Ascending aorta (tissue), 2 donors: Measurements from ENCODE around the gene ENO3. TPM values are rescaled to one million over a fixed set of nuclear protein-coding genes. Genes with fewer than 3 reads are reported as not detected.

Experiments used
- DNase-seq, 2 donors: peaks; one replicate each; pipeline ENCODE4 v3.0.0-alpha.2; 2019; ENCODE audit warnings: low spot score in 2 of 2
- H3K27ac ChIP-seq, 2 donors: fragments of 200-600 bp; sonication (generic); one replicate each; pipeline ENCODE4 v1.5.1; 2016 to 2017; ENCODE audit warnings: mild to moderate bottlenecking in 1 of 2
- H3K27me3 ChIP-seq: fragments of 200-600 bp; sonication (generic); one replicate; pipeline ENCODE4 v1.5.1; 2017
- H3K36me3 ChIP-seq, 2 donors: fragments of 200-600 bp; sonication (generic); one replicate each; pipeline ENCODE4 v1.5.1; 2016
- H3K4me1 ChIP-seq, 2 donors: fragments of 200-600 bp; sonication (generic); one replicate each; pipeline ENCODE4 v1.5.1; 2016 to 2017; ENCODE audit warnings: mild to moderate bottlenecking in 1 of 2
- H3K4me3 ChIP-seq, 2 donors: fragments of 200-600 bp; sonication (generic); one replicate each; pipeline ENCODE4 v1.5.1; 2016 to 2017; ENCODE audit warnings: mild to moderate bottlenecking in 1 of 2
- H3K9me3 ChIP-seq, 2 donors: fragments of 200-600 bp; sonication (generic); one replicate each; pipeline ENCODE4 v1.5.1; 2016
- intact Hi-C: fragments of 100-400 bp; cut with DNase I; formaldehyde crosslinking; loops from one replicate; pipeline ENCODE4 v1.15.1; 2023
- total RNA-seq: library from RNA; depleted of rRNA; stranded (reverse); fragments of >200 nt; gene quantifications from one replicate; pipeline ENCODE4 v1.1.0, GENCODE V29; 2016
- TF ChIP-seq, protein P1 (sequence below), 3 experiments: fragments of 200-600 bp in 2 of 3; fragments of 450-650 bp in 1 of 3; sonication (generic) in 2 of 3; IDR thresholded peaks; one replicate each; pipeline ENCODE4 v1.5.1; 2016 to 2019; ENCODE audit warnings: antibody characterized with exemption in 3 of 3, mild to moderate bottlenecking in 1 of 3, moderate library complexity in 1 of 3

ENO3 gene
- total RNA-seq, 1 donor from 2014 or later = not detected

DNA sequence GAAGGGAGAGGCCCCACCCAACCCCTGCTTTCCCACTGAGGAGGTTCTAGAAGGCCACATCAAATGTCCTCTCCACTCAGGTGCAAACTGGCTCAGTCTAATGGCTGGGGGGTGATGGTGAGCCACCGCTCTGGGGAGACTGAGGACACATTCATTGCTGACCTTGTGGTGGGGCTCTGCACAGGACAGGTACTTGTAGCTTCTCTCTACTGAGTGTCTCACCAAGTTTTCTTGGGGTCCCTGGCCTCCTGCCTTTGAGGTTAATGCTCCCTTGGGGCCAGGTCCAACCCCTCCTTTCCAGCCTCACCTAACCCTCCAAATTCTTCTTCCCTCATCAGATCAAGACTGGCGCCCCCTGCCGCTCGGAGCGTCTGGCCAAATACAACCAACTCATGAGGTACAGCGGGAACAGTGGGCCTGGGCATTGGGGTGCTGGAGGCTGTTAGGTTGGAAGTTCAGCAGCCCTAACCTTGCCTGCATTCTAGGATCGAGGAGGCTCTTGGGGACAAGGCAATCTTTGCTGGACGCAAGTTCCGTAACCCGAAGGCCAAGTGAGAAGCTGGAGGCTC, 5.7 kb downstream of the ENO3 start:
- TF ChIP-seq, protein P1, sequence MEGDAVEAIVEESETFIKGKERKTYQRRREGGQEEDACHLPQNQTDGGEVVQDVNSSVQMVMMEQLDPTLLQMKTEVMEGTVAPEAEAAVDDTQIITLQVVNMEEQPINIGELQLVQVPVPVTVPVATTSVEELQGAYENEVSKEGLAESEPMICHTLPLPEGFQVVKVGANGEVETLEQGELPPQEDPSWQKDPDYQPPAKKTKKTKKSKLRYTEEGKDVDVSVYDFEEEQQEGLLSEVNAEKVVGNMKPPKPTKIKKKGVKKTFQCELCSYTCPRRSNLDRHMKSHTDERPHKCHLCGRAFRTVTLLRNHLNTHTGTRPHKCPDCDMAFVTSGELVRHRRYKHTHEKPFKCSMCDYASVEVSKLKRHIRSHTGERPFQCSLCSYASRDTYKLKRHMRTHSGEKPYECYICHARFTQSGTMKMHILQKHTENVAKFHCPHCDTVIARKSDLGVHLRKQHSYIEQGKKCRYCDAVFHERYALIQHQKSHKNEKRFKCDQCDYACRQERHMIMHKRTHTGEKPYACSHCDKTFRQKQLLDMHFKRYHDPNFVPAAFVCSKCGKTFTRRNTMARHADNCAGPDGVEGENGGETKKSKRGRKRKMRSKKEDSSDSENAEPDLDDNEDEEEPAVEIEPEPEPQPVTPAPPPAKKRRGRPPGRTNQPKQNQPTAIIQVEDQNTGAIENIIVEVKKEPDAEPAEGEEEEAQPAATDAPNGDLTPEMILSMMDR (IDR thresholded peaks at IDR 0.05) = no peak
- no peak overlapping the region for H3K27ac ChIP-seq
- H3K27me3 ChIP-seq = no peaks in the 10 kb centered on the region
- H3K4me1 ChIP-seq = peaks cover 2 to 17% of the 10 kb centered on the region in 2 donors
- H3K36me3 ChIP-seq = peaks cover 23 to 34% of the 10 kb centered on the region in 2 donors
- no peak for DNase-seq
- intact Hi-C loops = no loop called here
- no peaks in the 10 kb centered on the region for H3K9me3 ChIP-seq
- no peak overlapping the region for H3K4me3 ChIP-seq

DNA sequence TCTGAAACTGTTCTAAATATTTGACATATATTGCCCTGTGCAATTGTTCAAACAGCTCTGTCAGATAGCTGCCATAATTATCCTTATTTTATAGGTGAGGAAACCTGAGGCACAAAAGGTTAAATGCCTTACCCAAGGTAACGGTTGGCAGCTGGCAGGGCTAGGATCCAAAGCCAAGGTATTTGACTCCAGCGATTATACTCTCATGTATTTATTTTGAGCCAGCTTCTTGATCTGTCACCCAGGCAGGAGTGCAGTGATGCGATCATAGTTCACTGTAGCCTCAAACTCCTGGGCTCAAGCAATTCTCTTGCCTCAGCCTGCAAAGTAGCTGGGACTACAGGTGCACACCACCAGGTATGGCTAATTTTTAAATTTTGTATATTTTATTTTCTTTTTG, 7.2 kb downstream of the ENO3 start:
- no peak overlapping the region for H3K4me3 ChIP-seq
- H3K27me3 ChIP-seq = no peaks in the 10 kb centered on the region
- H3K27ac ChIP-seq = no peak overlapping the region
- H3K4me1 ChIP-seq = peaks cover 0 to 8% of the 10 kb centered on the region in 2 donors
- TF ChIP-seq, protein P1 (IDR thresholded peaks at IDR 0.05) = no peak
- intact Hi-C loops = no loop called here
- H3K9me3 ChIP-seq = no peaks in the 10 kb centered on the region
- no peak for DNase-seq
- peaks cover 23 to 34% of the 10 kb centered on the region in 2 donors for H3K36me3 ChIP-seq

DNA sequence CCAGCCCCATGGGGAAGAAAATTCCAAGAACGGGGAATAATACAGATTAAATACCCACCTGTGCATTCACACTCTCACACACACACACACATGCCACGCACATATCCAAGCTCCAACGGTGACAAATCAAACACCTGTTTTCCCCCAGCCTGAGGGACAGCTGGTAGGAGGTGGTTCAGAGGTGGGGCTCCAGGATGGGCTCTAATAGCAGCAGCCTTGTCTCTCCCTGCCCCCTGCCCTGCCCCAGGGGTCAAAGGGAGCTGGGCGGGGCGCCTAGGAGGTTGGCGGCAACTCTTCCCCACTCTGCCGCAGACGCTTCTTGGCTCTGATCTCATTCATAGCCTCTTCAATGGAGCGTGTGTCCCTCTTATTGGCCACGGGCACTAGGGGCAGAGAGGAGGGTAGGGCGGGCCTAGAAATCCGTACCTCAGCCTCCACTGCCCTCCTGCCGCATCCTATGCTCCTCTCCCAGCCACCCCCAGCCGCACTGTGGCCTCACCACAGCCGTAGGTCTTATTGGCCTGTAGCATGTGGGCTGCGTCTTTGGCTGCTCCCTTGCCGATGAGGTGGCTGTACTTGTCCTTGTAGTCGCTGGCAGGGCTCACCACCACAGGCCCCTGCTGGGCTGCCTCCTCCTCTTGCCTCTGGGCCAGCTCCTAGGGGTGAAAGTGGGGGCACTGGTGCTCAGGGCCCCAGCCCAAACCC, 8.5 kb downstream of the ENO3 start:
- H3K4me3 ChIP-seq = no peak overlapping the region
- intact Hi-C loops = no loop called here

DNA sequence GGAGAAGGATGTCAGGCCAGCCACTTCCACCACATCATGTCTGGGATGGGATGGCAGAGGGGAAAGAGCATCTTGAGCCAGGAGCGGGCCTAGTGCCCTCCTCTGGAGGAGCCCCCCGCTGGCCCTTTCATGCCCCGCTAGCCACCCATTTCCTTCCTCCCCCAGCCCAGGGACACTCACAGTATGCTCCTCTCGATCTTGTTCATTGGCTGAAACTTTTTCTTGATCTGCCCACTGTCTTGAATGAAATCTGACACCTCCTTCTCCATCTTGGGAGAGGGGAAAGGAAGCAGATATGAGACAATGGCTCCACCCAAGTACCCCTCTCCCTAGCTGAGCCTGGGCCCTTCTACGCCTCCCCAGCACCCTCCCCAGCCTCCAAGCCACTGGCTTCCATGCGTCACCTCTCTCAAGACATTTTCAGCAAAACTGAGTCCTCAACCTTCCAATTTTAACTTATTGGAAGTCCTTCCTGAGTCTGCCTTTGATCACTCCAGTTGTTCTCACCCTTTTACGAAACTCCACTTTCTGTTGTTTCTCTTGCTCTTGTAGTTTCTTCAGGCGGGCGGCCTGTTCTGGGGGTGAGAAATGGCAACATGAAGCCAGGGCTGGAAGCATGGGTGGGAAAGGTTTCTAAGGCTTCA, 9.5 kb downstream of the ENO3 start:
- H3K4me3 ChIP-seq = no peak overlapping the region

More for the DNA sequence above, 8.5 kb downstream of the ENO3 start:
- Histone ChIP-seq H3K9me3 (no peaks in the 10 kb centered on the region), H3K4me1 (no peaks in the 10 kb centered on the region), H3K36me3 (peaks cover 23 to 34% of the 10 kb centered on the region in 2 donors), H3K27ac (no peak overlapping the region), H3K27me3 (no peaks in the 10 kb centered on the region)
- TF ChIP-seq, protein P1 (IDR thresholded peaks at IDR 0.05) = no peak
- no peak for DNase-seq

DNA sequence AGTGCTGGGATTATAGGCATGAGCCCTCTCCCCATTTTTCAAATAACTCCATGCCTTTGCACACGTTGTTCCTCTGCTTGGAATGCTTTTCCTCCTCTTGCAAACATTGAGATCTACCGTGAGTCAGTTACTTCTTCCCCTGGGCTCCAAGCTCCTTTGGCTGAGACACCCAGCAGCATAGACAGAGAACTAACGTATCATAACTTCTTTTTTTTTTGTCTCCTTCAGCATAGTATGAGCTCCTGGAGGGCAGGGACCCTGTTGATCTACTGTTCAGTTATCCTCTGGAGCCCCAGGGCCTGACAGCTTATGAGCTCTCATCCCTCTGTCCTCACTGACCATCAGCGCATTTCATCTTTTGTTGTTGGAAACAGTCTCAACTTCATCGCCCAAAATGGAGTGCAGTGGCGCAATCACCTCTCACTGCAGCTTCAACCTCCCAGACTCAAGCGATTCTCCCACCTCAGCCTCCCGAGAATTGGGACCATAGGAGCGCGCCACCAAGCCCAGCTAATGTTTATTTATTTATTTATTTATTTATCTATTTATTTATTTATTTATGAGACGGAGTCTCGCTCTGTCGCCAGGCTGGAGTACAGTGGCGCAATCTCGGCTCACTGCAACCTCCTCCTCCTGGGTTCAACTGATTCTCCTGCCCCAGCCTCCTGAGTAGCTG, 14.5 kb downstream of the ENO3 start:
- Histone ChIP-seq H3K4me1 (peaks cover 9 to 25% of the 10 kb centered on the region in 2 donors), H3K27ac (no peak overlapping the region), H3K4me3 (peak overlapping the region in 1 of 2 donors; percentile 77), H3K9me3 (no peaks in the 10 kb centered on the region), H3K36me3 (peaks cover 7 to 19% of the 10 kb centered on the region in 2 donors), H3K27me3 (no peaks in the 10 kb centered on the region)
- TF ChIP-seq, protein P1 (IDR thresholded peaks at IDR 0.05) = no peak
- intact Hi-C loops = loop anchor here (5.0 kb wide), 1 partner anchor 823 kb away; the partner anchor contains the start of genes CYB5D2 and ZZEF1
- DNase-seq = no peak

More for the DNA sequence above, 9.5 kb downstream of the ENO3 start:
- H3K9me3 ChIP-seq = no peaks in the 10 kb centered on the region
- H3K4me1 ChIP-seq = no peaks in the 10 kb centered on the region
- intact Hi-C loops = no loop called here
- no peak for DNase-seq
- no peaks in the 10 kb centered on the region for H3K27me3 ChIP-seq
- TF ChIP-seq, protein P1 (IDR thresholded peaks at IDR 0.05) = no peak
- no peak overlapping the region for H3K27ac ChIP-seq
- peaks cover 23 to 34% of the 10 kb centered on the region in 2 donors for H3K36me3 ChIP-seq
